H1 (cell line): ENCODE measurements around the gene TP53BP2. TPM values are rescaled to one million over a fixed set of nuclear protein-coding genes. Genes with fewer than 3 reads are reported as not detected.

Source experiments
- CTCF ChIA-PET: fragments of 300-600 bp; sonication (Branson Sonifier 250); formaldehyde crosslinking; loops from one replicate; lab custom pipeline; 2021; ENCODE audit not compliant: partially characterized antibody; lab: Charles Lee
- POLR2A ChIA-PET: fragments of 300-600 bp; sonication (Branson Sonifier 250); formaldehyde crosslinking; loops from one replicate; lab custom pipeline; 2021; ENCODE audit warnings: inconsistent platforms; ENCODE audit not compliant: partially characterized antibody; lab: Charles Lee
- DNase-seq, 2 experiments: peaks; one replicate each; pipeline versions ENCODE4 v3.0.0 to v3.0.0-alpha.2; 2010 to 2022; ENCODE audit warnings: low spot score in 2 of 2, low read depth in 1 of 2, mixed read lengths in 1 of 2
- FAIRE-seq: peaks from 2 replicates; lab custom pipeline; 2011; peaks lifted over from hg19 to GRCh38; lab: Jason Lieb, UNC
- H2AFZ ChIP-seq: 2 replicates; pipeline ENCODE4 v1.8.1; 2012; ENCODE audit warnings: low read length, inconsistent platforms
- H2AK5ac ChIP-seq: 2 replicates; pipeline ENCODE4 v1.6.1; 2013; ENCODE audit warnings: low read depth, low read length
- H2BK120ac ChIP-seq: replicated peaks from 2 replicates; pipeline ENCODE3; 2013; ENCODE audit warnings: low read depth, low read length, inconsistent platforms
- H2BK12ac ChIP-seq: 2 replicates; pipeline ENCODE4 v1.6.1; 2013; ENCODE audit warnings: low read depth, low read length
- H2BK15ac ChIP-seq: 2 replicates; pipeline ENCODE4 v1.6.1; 2013; ENCODE audit warnings: low read length
- H2BK20ac ChIP-seq: 2 replicates; pipeline ENCODE4 v1.6.1; 2013; ENCODE audit warnings: low read length
- H2BK5ac ChIP-seq: 2 replicates; pipeline ENCODE4 v1.6.1; 2013; ENCODE audit warnings: low read depth, low read length
- H3K14ac ChIP-seq: 2 replicates; pipeline ENCODE4 v1.6.1; 2013; ENCODE audit warnings: inconsistent platforms; ENCODE audit not compliant: insufficient read length
- H3K18ac ChIP-seq: 2 replicates; pipeline ENCODE4 v1.6.1; 2013; ENCODE audit warnings: low read length; ENCODE audit errors: extremely low read depth
- H3K23ac ChIP-seq: 2 replicates; pipeline ENCODE4 v1.6.1; 2013; ENCODE audit warnings: inconsistent platforms; ENCODE audit not compliant: insufficient read length
- H3K23me2 ChIP-seq: 2 replicates; pipeline ENCODE4 v1.6.1; 2013; ENCODE audit warnings: low read depth, low read length
- H3K27ac ChIP-seq: 2 replicates; pipeline ENCODE4 v1.6.1; 2011; ENCODE audit warnings: low read depth, low read length, inconsistent platforms
- H3K27me3 ChIP-seq, 4 experiments: replicated peaks in 1 of 4; 1 replicate in 1 of 4; 2 replicates in 3 of 4; pipeline versions ENCODE4 v1.6.1 to v1.8.1; 2011 to 2013; ENCODE audit warnings: low read length in 3 of 4, mild to moderate bottlenecking in 3 of 4, inconsistent platforms in 2 of 4, mixed read lengths in 2 of 4, moderate library complexity in 1 of 4; ENCODE audit not compliant: control insufficient read depth in 3 of 4, insufficient read depth in 3 of 4; ENCODE audit errors: extremely low read depth in 1 of 4
- H3K36me3 ChIP-seq, 4 experiments: 2 replicates each; pipeline versions ENCODE4 v1.6.1 to v1.8.1; 2011 to 2013; ENCODE audit warnings: mild to moderate bottlenecking in 4 of 4, low read length in 3 of 4, moderate library complexity in 2 of 4, control low read depth in 1 of 4, inconsistent platforms in 1 of 4; ENCODE audit not compliant: insufficient read depth in 4 of 4, control insufficient read depth in 2 of 4
- H3K4ac ChIP-seq: replicated peaks from 2 replicates; pipeline ENCODE3; 2013; ENCODE audit warnings: low read length, low read depth, mixed read lengths, inconsistent platforms; ENCODE audit not compliant: insufficient read length
- H3K4me1 ChIP-seq, 4 experiments: replicated peaks in 1 of 4; 1 replicate in 1 of 4; 2 replicates in 3 of 4; pipeline versions ENCODE4 v1.6.1 to v1.8.1; 2011 to 2013; ENCODE audit warnings: low read length in 3 of 4, inconsistent platforms in 2 of 4, mixed read lengths in 1 of 4; ENCODE audit not compliant: insufficient read depth in 4 of 4, control insufficient read depth in 3 of 4
- H3K4me2 ChIP-seq, 2 experiments: 2 replicates each; pipeline versions ENCODE4 v1.6.1 to v1.8.1; 2011 to 2013; ENCODE audit warnings: low read depth in 2 of 2, low read length in 2 of 2, control low read depth in 1 of 2, inconsistent platforms in 1 of 2, mild to moderate bottlenecking in 1 of 2; ENCODE audit not compliant: insufficient read depth in 1 of 2
- H3K4me3 ChIP-seq, 4 experiments: fragments of 200-600, 300-600 bp in 1 of 4; sonication (generic), shearing (Covaris generic), sonication (Bioruptor Twin) in 1 of 4; 2 replicates each; pipeline versions ENCODE4 v1.5.1 to v1.8.1; 2011 to 2016; ENCODE audit warnings: low read length in 4 of 4, low read depth in 3 of 4, control low read depth in 2 of 4, inconsistent platforms in 2 of 4, mild to moderate bottlenecking in 2 of 4, mixed read lengths in 1 of 4, moderate library complexity in 1 of 4; ENCODE audit not compliant: insufficient read depth in 2 of 4; ENCODE audit errors: extremely low read depth in 1 of 4
- H3K56ac ChIP-seq: replicated peaks from 2 replicates; pipeline ENCODE3; 2013; ENCODE audit warnings: low read depth, mild to moderate bottlenecking, mixed read lengths, low read length, inconsistent platforms; ENCODE audit not compliant: insufficient read length
- H3K79me1 ChIP-seq: 2 replicates; pipeline ENCODE4 v1.6.1; 2013; ENCODE audit warnings: low read depth, low read length, control low read depth
- H3K79me2 ChIP-seq, 2 experiments: 2 replicates each; pipeline versions ENCODE4 v1.6.1 to v1.8.1; 2012 to 2013; ENCODE audit warnings: low read length in 2 of 2, mild to moderate bottlenecking in 2 of 2, inconsistent platforms in 1 of 2; ENCODE audit not compliant: insufficient read depth in 2 of 2, control insufficient read depth in 1 of 2
- H3K9ac ChIP-seq, 4 experiments: replicated peaks in 1 of 4; 1 replicate in 1 of 4; 2 replicates in 3 of 4; pipeline versions ENCODE4 v1.6.1 to v1.8.1; 2011 to 2013; ENCODE audit warnings: low read depth in 3 of 4, low read length in 3 of 4, control low read depth in 2 of 4, mild to moderate bottlenecking in 2 of 4, moderate library complexity in 2 of 4, inconsistent platforms in 1 of 4; ENCODE audit errors: extremely low read depth in 1 of 4
- H3K9me3 ChIP-seq, 2 experiments: 2 replicates each; pipeline versions ENCODE4 v1.6.1 to v1.8.1; 2012 to 2013; ENCODE audit warnings: mild to moderate bottlenecking in 2 of 2, moderate library complexity in 2 of 2, control low read depth in 1 of 2, inconsistent platforms in 1 of 2, low read depth in 1 of 2, low read length in 1 of 2, mixed read lengths in 1 of 2; ENCODE audit not compliant: insufficient read depth in 2 of 2
- H4K20me1 ChIP-seq, 2 experiments: replicated peaks in 1 of 2; 2 replicates each; pipeline versions ENCODE3 to v1.8.1; 2011 to 2013; ENCODE audit warnings: inconsistent platforms in 2 of 2, low read length in 2 of 2, mild to moderate bottlenecking in 1 of 2; ENCODE audit not compliant: insufficient read depth in 2 of 2, control insufficient read depth in 1 of 2
- H4K5ac ChIP-seq: 2 replicates; pipeline ENCODE4 v1.6.1; 2013; ENCODE audit warnings: low read length, low read depth, mixed read lengths, inconsistent platforms; ENCODE audit not compliant: insufficient read length
- H4K8ac ChIP-seq: 2 replicates; pipeline ENCODE4 v1.8.0; 2013; ENCODE audit warnings: mild to moderate bottlenecking, moderate library complexity, low read length, inconsistent platforms; ENCODE audit not compliant: insufficient read depth; ENCODE audit errors: extremely low read depth
- H4K91ac ChIP-seq: replicated peaks from 2 replicates; pipeline ENCODE3; 2013; ENCODE audit warnings: low read length, mixed read lengths, inconsistent platforms; ENCODE audit not compliant: insufficient read length
- CHD2 ChIP-seq: IDR thresholded peaks from 2 replicates; pipeline ENCODE4 v1.6.1; 2012; ENCODE audit warnings: low read length, improper control_type of control experiment
- WGBS, 2 experiments: shearing (Covaris generic) in 1 of 2; methylation state at CpG; one replicate each; pipeline versions ENCODE4 v1.1.6 to v1.1.7; 2013 to 2015; ENCODE audit warnings: low lambda C conversion rate in 2 of 2, mixed read lengths in 2 of 2, inconsistent platforms in 1 of 2, low coverage in 1 of 2, missing lambda C conversion rate in 1 of 2; ENCODE audit not compliant: insufficient replicate concordance in 2 of 2, insufficient coverage in 1 of 2, insufficient read length in 1 of 2; ENCODE audit errors: extremely low coverage in 1 of 2, missing lambda C conversion rate in 1 of 2; 5-methylcytosine and 5-hydroxymethylcytosine counted together
- polyA plus RNA-seq, 7 experiments: library from polyadenylated mRNA; depleted of rRNA in 3 of 7; stranded (reverse) in 5 of 7; unstranded in 2 of 7; fragments of >200 nt in 5 of 7; fragments of 200-250 nt in 2 of 7; gene quantifications; 1 replicate in 5 of 7; 2 replicates in 1 of 7; 4 replicates in 1 of 7; pipeline versions ENCODE4 v1.2.1 to v1.2.3, GENCODE V29; 2011 to 2013; ENCODE audit warnings: missing spikeins in 2 of 7, mixed read lengths in 2 of 7
- total RNA-seq: library from RNA; stranded (reverse); fragmentation: NEBNext Ultra II Directional; extraction: Animal tissue kit (Norgen Biotek cat#: 25700); gene quantifications from 2 replicates; pipeline ENCODE4 v1.2.1, GENCODE V29; 2021
- TF ChIP-seq, protein P1 (sequence below): IDR thresholded peaks from 2 replicates; pipeline ENCODE4 v1.6.1; 2011; ENCODE audit warnings: low read length, improper control_type of control experiment

TP53BP2 gene
- total and polyA plus RNA-seq, 2 of the 8 experiments (the other 6 are each of a cell fraction or from before 2014, with no cell fraction given): 18.0 to 38.7 TPM

DNA sequence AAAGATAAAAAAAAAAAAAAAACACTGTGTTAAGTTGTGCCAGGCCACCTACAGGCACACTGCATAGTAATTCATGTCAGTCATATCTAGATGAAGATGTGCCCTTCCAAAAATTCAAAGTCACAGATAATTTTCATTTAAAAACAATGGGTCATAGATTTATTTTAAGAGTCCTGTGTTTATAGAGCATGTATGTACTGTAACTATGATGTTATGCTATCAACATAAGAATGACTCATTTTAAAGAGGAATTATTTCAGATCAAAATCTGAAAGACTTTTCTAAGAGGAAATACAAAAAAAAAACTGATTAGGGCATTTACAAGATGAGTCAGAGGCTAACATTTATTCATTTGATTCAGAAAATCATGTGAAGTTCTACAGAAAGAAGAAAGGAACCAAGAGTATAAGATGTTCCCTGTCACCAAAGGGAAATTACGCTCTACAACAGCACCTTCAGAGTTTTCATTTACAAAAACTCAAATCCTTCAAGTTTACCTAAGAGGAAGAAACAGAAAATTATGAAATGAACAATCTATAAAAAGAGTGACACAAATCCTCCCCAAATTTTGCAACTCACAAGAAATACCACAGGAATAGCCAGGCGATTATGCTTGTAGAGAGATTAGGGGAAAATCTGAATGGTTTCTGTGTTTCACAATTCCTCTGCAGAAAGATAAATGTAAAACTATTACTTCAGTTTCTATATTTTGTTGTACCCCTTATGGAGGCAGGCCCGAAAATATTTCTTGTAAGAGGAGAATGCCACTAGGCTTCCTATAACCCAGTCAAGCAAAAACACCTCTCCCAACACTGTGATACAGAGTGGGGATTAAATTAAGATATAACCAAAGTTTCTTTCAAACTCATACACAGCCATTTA, 13.8 kb downstream of the TP53BP2 start:
- no peak overlapping the region for H2BK5ac ChIP-seq
- peaks cover 20% of the 10 kb centered on the region for H3K79me1 ChIP-seq
- no peak overlapping the region for H3K4ac ChIP-seq
- no peak overlapping the region for H2AFZ ChIP-seq
- ChIA-PET POLR2A (interaction anchor here (0.6 to 1.3 kb wide), 2 partner anchors 14 to 26 kb away, joined by 3 to 7 read pairs; partner anchors contain the start of gene TP53BP2), CTCF (interaction anchor here (0.7 to 1.1 kb wide), 2 partner anchors 13 to 15 kb away, joined by 3 read pairs; no protein-coding TSS in a partner anchor)
- no peak overlapping the region for H2AK5ac ChIP-seq
- no peak overlapping the region for H3K14ac ChIP-seq
- 83% methylated on average over 3 of the region's 3 CpGs; no CpG with 5 or more reads in 1 of the 2 experiments for WGBS, 2 experiments
- no peak overlapping the region for H2BK20ac ChIP-seq
- H3K79me2 ChIP-seq: peaks cover 24 to 95% of the 10 kb centered on the region in 2 experiments
- no peaks in the 10 kb centered on the region; the same call in 1 of the 2 replicates for H3K23me2 ChIP-seq
- no peak overlapping the region for H2BK120ac ChIP-seq
- no peak overlapping the region; the same call in 1 of the 2 replicates for H3K18ac ChIP-seq
- H3K9ac ChIP-seq: no peak overlapping the region; a peak in 1 of 7 replicates
- FAIRE-seq (no peak), DNase-seq (no peak)
- no peak overlapping the region for H3K23ac ChIP-seq
- H2BK15ac ChIP-seq: no peak overlapping the region
- no peak overlapping the region for H3K4me2 ChIP-seq
- H4K5ac ChIP-seq: no peak overlapping the region
- H2BK12ac ChIP-seq: no peak overlapping the region
- peaks cover 10 to 20% of the 10 kb centered on the region in 2 experiments for H4K20me1 ChIP-seq
- no peak overlapping the region for H4K8ac ChIP-seq
- no peak overlapping the region for H4K91ac ChIP-seq
- H3K9me3 ChIP-seq: no peaks in the 10 kb centered on the region
- no peak overlapping the region for H3K27ac ChIP-seq
- H3K36me3 ChIP-seq: no peaks in the 10 kb centered on the region
- peaks cover 0 to 4% (median 3%) of the 10 kb centered on the region in 4 experiments; a peak in 6 of 7 replicates for H3K4me1 ChIP-seq
- no peak overlapping the region for H3K4me3 ChIP-seq
- H3K56ac ChIP-seq: no peak overlapping the region
- no peaks in the 10 kb centered on the region for H3K27me3 ChIP-seq
- no peak for TF ChIP-seq CHD2
- TF ChIP-seq, protein P1, sequence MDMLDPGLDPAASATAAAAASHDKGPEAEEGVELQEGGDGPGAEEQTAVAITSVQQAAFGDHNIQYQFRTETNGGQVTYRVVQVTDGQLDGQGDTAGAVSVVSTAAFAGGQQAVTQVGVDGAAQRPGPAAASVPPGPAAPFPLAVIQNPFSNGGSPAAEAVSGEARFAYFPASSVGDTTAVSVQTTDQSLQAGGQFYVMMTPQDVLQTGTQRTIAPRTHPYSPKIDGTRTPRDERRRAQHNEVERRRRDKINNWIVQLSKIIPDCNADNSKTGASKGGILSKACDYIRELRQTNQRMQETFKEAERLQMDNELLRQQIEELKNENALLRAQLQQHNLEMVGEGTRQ: no peak
